Measurements from ENCODE around the gene HDAC7.
A peak's percentile ranks its signal among the peaks of the same experiment; 100 is the strongest.

Gene HDAC7

GRCh38 chr12:47850153-47851084 is 30.7 kb upstream of the HDAC7 start:
- TF ChIP-seq EGR1 (IDR thresholded peaks at IDR 0.05) (no peak), FOXM1 (IDR thresholded peaks at IDR 0.05; ENCODE audit: borderline replicate concordance, low read depth) (no peak), TCF12 (IDR thresholded peaks at IDR 0.05; ENCODE audit: low read depth) (no peak), MAX (IDR thresholded peaks at IDR 0.05) (no peak), TEAD4 (IDR thresholded peaks at IDR 0.05) (no peak), NFIC (IDR thresholded peaks at IDR 0.05) (no peak), RAD21 (IDR thresholded peaks at IDR 0.05; ENCODE audit: low read depth) (no peak), TAF1 (IDR thresholded peaks at IDR 0.05; ENCODE audit: low read depth) (no peak), CREB1 (IDR thresholded peaks at IDR 0.05; ENCODE audit: low read depth) (no peak), CEBPB (IDR thresholded peaks at IDR 0.05) (no peak), USF1 (IDR thresholded peaks at IDR 0.05) (no peak)

- no peak for TF ChIP-seq TAF1 (IDR thresholded peaks at IDR 0.05; ENCODE audit: low read depth)
- TF ChIP-seq TCF12 (IDR thresholded peaks at IDR 0.05; ENCODE audit: low read depth), result no peak
- no peak for TF ChIP-seq REST (IDR thresholded peaks at IDR 0.05; ENCODE audit: low read depth)
- no peak for TF ChIP-seq TEAD4 (IDR thresholded peaks at IDR 0.05)
- no peak for TF ChIP-seq NFIC (IDR thresholded peaks at IDR 0.05)
- TF ChIP-seq CREB1 (IDR thresholded peaks at IDR 0.05; ENCODE audit: low read depth), result no peak
- TF ChIP-seq FOXM1 (IDR thresholded peaks at IDR 0.05; ENCODE audit: borderline replicate concordance, low read depth), result no peak
- TF ChIP-seq EP300 (IDR thresholded peaks at IDR 0.05; ENCODE audit: borderline replicate concordance), result no peak
- TF ChIP-seq USF1 (IDR thresholded peaks at IDR 0.05), result no peak
- no peak for TF ChIP-seq MAX (IDR thresholded peaks at IDR 0.05)
- TF ChIP-seq RAD21 (IDR thresholded peaks at IDR 0.05; ENCODE audit: low read depth), result no peak
- TF ChIP-seq CEBPB (IDR thresholded peaks at IDR 0.05), result no peak
- no peak for TF ChIP-seq ZBTB7A (IDR thresholded peaks at IDR 0.05; ENCODE audit: low read depth)
- TF ChIP-seq YY1 (IDR thresholded peaks at IDR 0.05; ENCODE audit: low read depth), result no peak
- no peak for TF ChIP-seq EGR1 (IDR thresholded peaks at IDR 0.05)
These were observed 29.6 kb upstream of the HDAC7 start for GRCh38 chr12:47849261-47849660.

- TF ChIP-seq TAF1 (IDR thresholded peaks at IDR 0.05; ENCODE audit: low read depth) (no peak), RAD21 (IDR thresholded peaks at IDR 0.05; ENCODE audit: low read depth) (no peak), TEAD4 (IDR thresholded peaks at IDR 0.05) (no peak), EP300 (IDR thresholded peaks at IDR 0.05; ENCODE audit: borderline replicate concordance) (no peak), USF1 (IDR thresholded peaks at IDR 0.05) (no peak), NFIC (IDR thresholded peaks at IDR 0.05) (no peak), CREB1 (IDR thresholded peaks at IDR 0.05; ENCODE audit: low read depth) (no peak), YY1 (IDR thresholded peaks at IDR 0.05; ENCODE audit: low read depth) (no peak), CEBPB (IDR thresholded peaks at IDR 0.05) (no peak), TCF12 (IDR thresholded peaks at IDR 0.05; ENCODE audit: low read depth) (no peak), ZBTB7A (IDR thresholded peaks at IDR 0.05; ENCODE audit: low read depth) (no peak), MAX (IDR thresholded peaks at IDR 0.05) (no peak), EGR1 (IDR thresholded peaks at IDR 0.05) (no peak), FOXM1 (IDR thresholded peaks at IDR 0.05; ENCODE audit: borderline replicate concordance, low read depth) (no peak), REST (IDR thresholded peaks at IDR 0.05; ENCODE audit: low read depth) (no peak)
These were observed 29.1 kb upstream of the HDAC7 start for GRCh38 chr12:47848853-47849252.

GRCh38 chr12:47846294-47846996 is 26.7 kb upstream of the HDAC7 start:
- TF ChIP-seq CEBPB (IDR thresholded peaks at IDR 0.05), result no peak
- peak; percentile 70 for TF ChIP-seq NFIC (IDR thresholded peaks at IDR 0.05)
- no peak for TF ChIP-seq TAF1 (IDR thresholded peaks at IDR 0.05; ENCODE audit: low read depth)
- TF ChIP-seq TCF12 (IDR thresholded peaks at IDR 0.05; ENCODE audit: low read depth), result peak; percentile 93
- peak; percentile 71 for TF ChIP-seq CREB1 (IDR thresholded peaks at IDR 0.05; ENCODE audit: low read depth)
- peak; percentile 64; the same call in 1 of the 2 replicates for TF ChIP-seq TEAD4 (IDR thresholded peaks at IDR 0.05)
- peak; percentile 35; the same call in 1 of the 2 replicates for TF ChIP-seq YY1 (IDR thresholded peaks at IDR 0.05; ENCODE audit: low read depth)
- no peak for TF ChIP-seq FOXM1 (IDR thresholded peaks at IDR 0.05; ENCODE audit: borderline replicate concordance, low read depth)
- 0 out of 2 replicates have a peak, but pooled peaks have one; percentile 2 for TF ChIP-seq RAD21 (IDR thresholded peaks at IDR 0.05; ENCODE audit: low read depth)
- peak; percentile 51; the same call in 1 of the 2 replicates for TF ChIP-seq USF1 (IDR thresholded peaks at IDR 0.05)
- no peak for TF ChIP-seq EGR1 (IDR thresholded peaks at IDR 0.05)
- peak; percentile 80; the same call in 1 of the 2 replicates for TF ChIP-seq ZBTB7A (IDR thresholded peaks at IDR 0.05; ENCODE audit: low read depth)
- TF ChIP-seq MAX (IDR thresholded peaks at IDR 0.05), result peak; percentile 88
- TF ChIP-seq EP300 (IDR thresholded peaks at IDR 0.05; ENCODE audit: borderline replicate concordance), result peak; percentile 85; the same call in 1 of the 2 replicates
- TF ChIP-seq REST (IDR thresholded peaks at IDR 0.05; ENCODE audit: low read depth), result no peak
